AG09319 (cell line): ENCODE data around the gene SLC10A7.
"Not testable (repeated sequence)": the region's sequence is repeated elsewhere in the genome, so short reads cannot be mapped to it uniquely, and the experiment has no call there.

Experiments
- DNase-seq: peaks from one replicate; pipeline ENCODE4 v3.0.0-alpha.2; 2010; ENCODE audit warnings: low read depth; ENCODE audit errors: extremely low read depth
- TF ChIP-seq, protein P1 (sequence below): IDR thresholded peaks from 2 replicates; pipeline ENCODE4 v1.5.1; 2011; ENCODE audit warnings: low read depth, mild to moderate bottlenecking, inconsistent platforms, low read length, moderate library complexity

SLC10A7 gene

GRCh38 chr4:146370841-146371240 is 150.9 kb downstream of the SLC10A7 start:
- DNase-seq, result no peak
- TF ChIP-seq, protein P1, sequence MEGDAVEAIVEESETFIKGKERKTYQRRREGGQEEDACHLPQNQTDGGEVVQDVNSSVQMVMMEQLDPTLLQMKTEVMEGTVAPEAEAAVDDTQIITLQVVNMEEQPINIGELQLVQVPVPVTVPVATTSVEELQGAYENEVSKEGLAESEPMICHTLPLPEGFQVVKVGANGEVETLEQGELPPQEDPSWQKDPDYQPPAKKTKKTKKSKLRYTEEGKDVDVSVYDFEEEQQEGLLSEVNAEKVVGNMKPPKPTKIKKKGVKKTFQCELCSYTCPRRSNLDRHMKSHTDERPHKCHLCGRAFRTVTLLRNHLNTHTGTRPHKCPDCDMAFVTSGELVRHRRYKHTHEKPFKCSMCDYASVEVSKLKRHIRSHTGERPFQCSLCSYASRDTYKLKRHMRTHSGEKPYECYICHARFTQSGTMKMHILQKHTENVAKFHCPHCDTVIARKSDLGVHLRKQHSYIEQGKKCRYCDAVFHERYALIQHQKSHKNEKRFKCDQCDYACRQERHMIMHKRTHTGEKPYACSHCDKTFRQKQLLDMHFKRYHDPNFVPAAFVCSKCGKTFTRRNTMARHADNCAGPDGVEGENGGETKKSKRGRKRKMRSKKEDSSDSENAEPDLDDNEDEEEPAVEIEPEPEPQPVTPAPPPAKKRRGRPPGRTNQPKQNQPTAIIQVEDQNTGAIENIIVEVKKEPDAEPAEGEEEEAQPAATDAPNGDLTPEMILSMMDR, result no peak

GRCh38 chr4:146369446-146369845 is 152.3 kb downstream of the SLC10A7 start:
- DNase-seq, result no peak
- TF ChIP-seq, protein P1, result no peak

GRCh38 chr4:146368209-146368608 is 153.5 kb downstream of the SLC10A7 start:
- TF ChIP-seq, protein P1, result no peak

DNA sequence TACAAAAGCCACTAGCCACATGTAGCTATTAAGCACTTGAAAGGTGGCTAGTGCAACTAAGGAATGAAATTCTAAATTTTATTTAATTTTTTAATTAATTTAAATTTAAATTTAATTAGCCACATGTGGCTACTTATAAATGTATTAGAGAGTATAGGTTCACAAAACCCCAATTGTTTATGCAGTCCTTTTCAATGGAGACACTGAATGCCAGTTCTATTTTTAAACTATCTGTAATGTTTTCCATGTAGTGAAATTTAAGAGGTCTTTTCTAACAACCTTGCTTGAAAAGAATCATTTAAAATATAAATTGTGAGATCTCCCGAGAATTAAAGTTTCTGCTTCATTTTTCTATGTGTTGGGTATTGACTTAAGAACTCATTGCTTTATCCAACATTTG is 154.4 kb downstream of the SLC10A7 start:
- TF ChIP-seq, protein P1, result no peak
- no peak for DNase-seq

More at GRCh38 chr4:146368209-146368608, 153.5 kb downstream of the SLC10A7 start:
- DNase-seq, result no peak

DNA sequence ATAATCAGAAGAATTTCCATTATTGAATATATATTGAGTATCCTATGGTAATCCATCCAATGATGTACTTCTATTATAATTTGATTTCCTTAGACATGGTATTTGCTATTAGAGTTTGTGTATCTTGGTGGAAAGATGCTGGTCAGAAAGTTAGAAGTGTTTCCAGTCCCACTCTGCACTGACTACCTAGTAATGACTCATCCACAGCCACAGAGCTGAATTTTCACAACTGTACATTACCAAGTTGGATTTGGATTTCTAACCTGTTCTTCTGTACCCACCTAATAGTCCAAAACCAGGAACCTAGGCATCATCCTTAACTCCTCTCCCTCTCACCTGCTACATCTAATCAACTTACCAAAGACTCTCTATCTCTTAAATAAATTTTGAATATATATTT is 162.0 kb downstream of the SLC10A7 start:
- DNase-seq, result no peak
- TF ChIP-seq, protein P1, result no peak

DNA sequence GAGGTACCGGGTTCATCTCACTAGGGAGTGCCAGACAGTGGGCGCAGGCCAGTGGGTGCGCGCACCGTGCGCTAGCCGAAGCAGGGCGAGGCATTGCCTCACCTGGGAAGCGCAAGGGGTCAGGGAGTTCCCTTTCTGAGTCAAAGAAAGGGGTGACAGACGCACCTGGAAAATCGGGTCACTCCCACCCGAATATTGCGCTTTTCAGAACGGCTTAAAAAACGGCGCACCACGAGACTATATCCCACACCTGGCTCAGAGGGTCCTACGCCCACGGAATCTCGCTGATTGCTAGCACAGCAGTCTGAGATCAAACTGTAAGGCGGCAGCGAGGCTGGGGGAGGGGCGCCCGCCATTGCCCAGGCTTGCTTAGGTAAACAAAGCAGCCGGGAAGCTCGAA is 171.6 kb downstream of the SLC10A7 start:
- not testable (repeated sequence) for DNase-seq

- no peak for DNase-seq
- TF ChIP-seq, protein P1, result no peak
Observed at GRCh38 chr4:146349306-146349705, 172.4 kb downstream of the SLC10A7 start.

- TF ChIP-seq, protein P1, result no peak
- no peak for DNase-seq
Observed at GRCh38 chr4:146347822-146348221, 173.9 kb downstream of the SLC10A7 start.
